Tibial nerve (tissue), 4 donors: ENCODE data around the gene GAL3ST2. TPM values are rescaled to one million over a fixed set of nuclear protein-coding genes. Genes with fewer than 3 reads are reported as not detected.
"Not testable (repeated sequence)": the region's sequence is repeated elsewhere in the genome, so short reads cannot be mapped to it uniquely, and the experiment has no call there.

Experiments used
- DNase-seq, 2 donors: peaks; one replicate each; pipeline ENCODE4 v3.0.0-alpha.2; 2019; ENCODE audit warnings: low spot score in 2 of 2
- H3K27ac ChIP-seq, 4 donors: fragments of 200-600 bp; sonication (generic) in 3 of 4; one replicate each; pipeline ENCODE4 v1.5.1; 2017 to 2019; ENCODE audit warnings: mild to moderate bottlenecking in 1 of 4
- H3K27me3 ChIP-seq, 2 donors: fragments of 200-600 bp; sonication (generic) in 1 of 2; one replicate each; pipeline versions ENCODE4 v1.5.1 to v1.6.0; 2017 to 2019
- H3K36me3 ChIP-seq, 3 donors: fragments of 200-600 bp; sonication (generic); one replicate each; pipeline ENCODE4 v1.5.1; 2018 to 2019
- H3K4me1 ChIP-seq, 4 donors: fragments of 200-600 bp; sonication (generic) in 3 of 4; one replicate each; pipeline ENCODE4 v1.5.1; 2017 to 2019
- H3K4me3 ChIP-seq, 4 donors: fragments of 200-600 bp; sonication (generic) in 3 of 4; one replicate each; pipeline ENCODE4 v1.5.1; 2017 to 2019; ENCODE audit warnings: mild to moderate bottlenecking in 1 of 4, moderate library complexity in 1 of 4
- H3K9me3 ChIP-seq, 4 donors: fragments of 200-600 bp; sonication (generic) in 3 of 4; one replicate each; pipeline ENCODE4 v1.5.1; 2017 to 2019
- EP300 ChIP-seq, 2 donors: sonication (generic); formaldehyde crosslinking; IDR thresholded peaks; one replicate each; pipeline ENCODE4 v1.6.1; 2017; ENCODE audit warnings: antibody characterized with exemption in 2 of 2, mild to moderate bottlenecking in 1 of 2
- POLR2A ChIP-seq, 2 donors: fragments of 450-650 bp; IDR thresholded peaks; one replicate each; pipeline ENCODE4 v1.6.1; 2017; ENCODE audit warnings: antibody characterized with exemption in 2 of 2, mild to moderate bottlenecking in 2 of 2, moderate library complexity in 2 of 2
- WGBS, 2 donors: methylation state at CpG; one replicate each; pipeline ENCODE4 v1.1.5; 2018; 5-methylcytosine and 5-hydroxymethylcytosine counted together
- total RNA-seq, 4 donors: library from RNA; depleted of rRNA; stranded (reverse); fragments of >200 nt; gene quantifications; one replicate each; pipeline ENCODE4 v1.1.0, GENCODE V29; 2016
- TF ChIP-seq, protein P1 (sequence below), 5 experiments: fragments of 200-600 bp in 3 of 5; fragments of 450-650 bp in 2 of 5; sonication (generic) in 3 of 5; IDR thresholded peaks; one replicate each; pipeline ENCODE4 v1.5.1; 2016 to 2019; ENCODE audit warnings: antibody characterized with exemption in 5 of 5, mild to moderate bottlenecking in 3 of 5, moderate library complexity in 2 of 5

The GAL3ST2 gene
- total RNA-seq, 4 donors from 2014 or later: 0.21 to 3.9 (median 0.30) TPM; not detected in 1

DNA sequence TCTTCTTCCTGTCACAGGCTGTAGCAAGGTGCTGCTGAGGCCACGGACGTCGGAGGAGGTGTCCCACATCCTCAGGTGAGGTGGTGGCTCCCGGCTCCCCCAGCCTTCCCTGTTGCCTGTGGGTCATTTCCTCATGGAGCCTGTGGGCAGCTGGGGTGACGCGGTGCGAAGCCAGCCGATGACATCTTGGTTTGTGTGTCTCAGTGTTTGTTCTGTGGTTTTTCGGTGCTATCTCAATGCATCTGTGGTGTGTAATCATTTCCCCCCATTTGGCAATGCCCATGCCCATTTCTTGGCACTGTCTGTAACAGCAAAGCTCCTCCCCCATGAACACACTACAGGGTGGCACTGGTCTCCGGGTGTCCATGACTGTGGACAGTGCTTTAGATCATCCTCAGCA lies 35.6 kb upstream of the GAL3ST2 start:
- peaks cover 0 to 5% (median under 1%) of the 10 kb centered on the region in 4 donors for H3K9me3 ChIP-seq
- H3K4me1 ChIP-seq: peaks cover 0 to 11% (median 0%) of the 10 kb centered on the region in 4 donors
- no peak for DNase-seq
- peaks cover 0 to 69% (median 3%) of the 10 kb centered on the region in 3 donors for H3K36me3 ChIP-seq
- no peak overlapping the region for H3K4me3 ChIP-seq
- H3K27me3 ChIP-seq: no peaks in the 10 kb centered on the region
- 79 to 84% methylated on average over 10 of the region's 10 CpGs for WGBS, 2 donors
- no peak overlapping the region for H3K27ac ChIP-seq
- TF ChIP-seq, protein P1, sequence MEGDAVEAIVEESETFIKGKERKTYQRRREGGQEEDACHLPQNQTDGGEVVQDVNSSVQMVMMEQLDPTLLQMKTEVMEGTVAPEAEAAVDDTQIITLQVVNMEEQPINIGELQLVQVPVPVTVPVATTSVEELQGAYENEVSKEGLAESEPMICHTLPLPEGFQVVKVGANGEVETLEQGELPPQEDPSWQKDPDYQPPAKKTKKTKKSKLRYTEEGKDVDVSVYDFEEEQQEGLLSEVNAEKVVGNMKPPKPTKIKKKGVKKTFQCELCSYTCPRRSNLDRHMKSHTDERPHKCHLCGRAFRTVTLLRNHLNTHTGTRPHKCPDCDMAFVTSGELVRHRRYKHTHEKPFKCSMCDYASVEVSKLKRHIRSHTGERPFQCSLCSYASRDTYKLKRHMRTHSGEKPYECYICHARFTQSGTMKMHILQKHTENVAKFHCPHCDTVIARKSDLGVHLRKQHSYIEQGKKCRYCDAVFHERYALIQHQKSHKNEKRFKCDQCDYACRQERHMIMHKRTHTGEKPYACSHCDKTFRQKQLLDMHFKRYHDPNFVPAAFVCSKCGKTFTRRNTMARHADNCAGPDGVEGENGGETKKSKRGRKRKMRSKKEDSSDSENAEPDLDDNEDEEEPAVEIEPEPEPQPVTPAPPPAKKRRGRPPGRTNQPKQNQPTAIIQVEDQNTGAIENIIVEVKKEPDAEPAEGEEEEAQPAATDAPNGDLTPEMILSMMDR (IDR thresholded peaks at IDR 0.05): no peak
- no peak for TF ChIP-seq POLR2A (IDR thresholded peaks at IDR 0.05)
- no peak for TF ChIP-seq EP300 (IDR thresholded peaks at IDR 0.05)

DNA sequence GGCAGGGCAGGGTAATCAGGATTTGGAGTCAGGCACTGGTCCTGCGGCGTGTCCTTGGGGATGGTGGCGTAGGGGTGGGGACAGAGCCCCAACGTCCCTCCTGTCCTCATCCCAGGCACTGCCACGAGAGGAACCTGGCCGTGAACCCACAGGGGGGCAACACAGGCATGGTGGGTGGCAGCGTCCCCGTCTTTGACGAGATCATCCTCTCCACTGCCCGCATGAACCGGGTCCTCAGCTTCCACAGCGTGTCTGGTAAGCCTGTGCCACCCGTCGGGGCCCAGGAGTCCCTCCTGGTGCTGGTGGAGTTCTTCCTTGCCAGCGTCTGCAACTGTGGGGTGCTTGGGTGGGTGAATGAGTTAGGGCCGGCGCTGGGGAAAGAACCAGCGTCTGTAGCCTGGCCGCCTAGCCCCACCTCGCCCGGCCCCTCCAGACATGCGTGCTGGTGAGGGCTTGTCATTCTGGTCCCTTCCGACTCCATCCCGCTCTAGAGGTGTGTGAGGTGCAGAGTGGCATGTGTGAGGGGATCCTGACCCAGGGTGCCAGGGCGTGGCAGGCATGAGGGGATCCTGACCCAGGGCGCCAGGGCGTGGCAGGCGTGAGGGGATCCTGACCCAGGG lies 34.2 kb upstream of the GAL3ST2 start:
- H3K4me3 ChIP-seq: no peak overlapping the region
- no peak overlapping the region for H3K27ac ChIP-seq
- H3K9me3 ChIP-seq: peaks cover 0 to 9% (median 2%) of the 10 kb centered on the region in 4 donors
- H3K4me1 ChIP-seq: peaks cover 0 to 8% (median 0%) of the 10 kb centered on the region in 4 donors
- peaks cover 0 to 83% (median 3%) of the 10 kb centered on the region in 3 donors for H3K36me3 ChIP-seq
- TF ChIP-seq, protein P1 (IDR thresholded peaks at IDR 0.05): no peak
- TF ChIP-seq EP300 (IDR thresholded peaks at IDR 0.05) (no peak), POLR2A (IDR thresholded peaks at IDR 0.05) (no peak)
- 95 to 96% methylated on average over 24 to 25 of the region's 28 CpGs for WGBS, 2 donors
- H3K27me3 ChIP-seq: no peaks in the 10 kb centered on the region
- no peak for DNase-seq

DNA sequence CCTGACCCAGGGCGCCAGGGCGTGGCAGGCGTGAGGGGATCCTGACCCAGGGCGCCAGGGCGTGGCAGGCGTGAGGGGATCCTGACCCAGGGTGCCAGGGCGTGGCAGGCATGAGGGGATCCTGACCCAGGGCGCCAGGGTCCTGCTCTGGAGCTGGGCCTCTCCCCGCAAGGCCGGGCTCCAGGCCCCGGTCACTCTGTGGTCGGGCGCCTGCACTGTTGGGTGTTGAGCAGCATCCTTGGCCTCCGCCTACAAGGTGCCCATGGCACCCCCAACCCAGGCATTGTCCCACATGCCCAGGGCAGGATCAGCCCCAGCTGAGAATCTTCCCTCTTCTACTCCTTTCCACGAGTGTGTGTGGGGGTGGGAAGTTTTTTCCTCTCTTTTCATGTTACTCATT lies 33.6 kb upstream of the GAL3ST2 start:
- DNase-seq, H3K27ac ChIP-seq, H3K27me3 ChIP-seq, H3K4me3 ChIP-seq, H3K4me1 ChIP-seq, H3K9me3 ChIP-seq: not testable (repeated sequence)
- 83 to 94% methylated on average over 5 to 6 of the region's 15 CpGs for WGBS, 2 donors
- H3K36me3 ChIP-seq: peaks cover 0 to 86% (median 3%) of the 10 kb centered on the region in 3 donors

DNA sequence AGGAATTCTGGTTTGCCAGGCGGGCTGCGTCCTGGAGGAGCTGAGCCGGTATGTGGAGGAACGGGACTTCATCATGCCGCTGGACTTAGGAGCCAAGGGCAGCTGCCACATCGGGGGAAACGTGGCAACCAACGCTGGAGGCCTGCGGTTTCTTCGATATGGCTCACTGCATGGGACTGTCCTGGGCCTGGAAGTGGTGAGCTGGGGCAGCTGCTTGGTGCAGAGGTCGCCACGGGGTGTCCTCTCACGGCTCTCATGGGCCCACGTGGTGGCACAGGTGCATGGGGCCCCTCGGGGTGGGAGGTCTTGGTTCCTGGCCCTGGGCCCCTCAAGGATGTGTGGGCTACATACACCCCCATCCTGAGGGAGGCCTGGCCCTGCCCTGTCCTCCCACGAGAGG lies 33.0 kb upstream of the GAL3ST2 start:
- no peak overlapping the region for H3K4me3 ChIP-seq
- peaks cover 0 to 3% (median 0%) of the 10 kb centered on the region in 4 donors for H3K4me1 ChIP-seq
- H3K9me3 ChIP-seq: peaks cover 0 to 9% (median 2%) of the 10 kb centered on the region in 4 donors
- DNase-seq: no peak
- WGBS, 2 donors: 91 to 96% methylated on average over 10 to 16 of the region's 16 CpGs
- no peaks in the 10 kb centered on the region for H3K27me3 ChIP-seq
- H3K27ac ChIP-seq: no peak overlapping the region
- H3K36me3 ChIP-seq: peaks cover 0 to 86% (median 3%) of the 10 kb centered on the region in 3 donors
- no peak for TF ChIP-seq EP300 (IDR thresholded peaks at IDR 0.05)
- TF ChIP-seq, protein P1 (IDR thresholded peaks at IDR 0.05): no peak
- no peak for TF ChIP-seq POLR2A (IDR thresholded peaks at IDR 0.05)

DNA sequence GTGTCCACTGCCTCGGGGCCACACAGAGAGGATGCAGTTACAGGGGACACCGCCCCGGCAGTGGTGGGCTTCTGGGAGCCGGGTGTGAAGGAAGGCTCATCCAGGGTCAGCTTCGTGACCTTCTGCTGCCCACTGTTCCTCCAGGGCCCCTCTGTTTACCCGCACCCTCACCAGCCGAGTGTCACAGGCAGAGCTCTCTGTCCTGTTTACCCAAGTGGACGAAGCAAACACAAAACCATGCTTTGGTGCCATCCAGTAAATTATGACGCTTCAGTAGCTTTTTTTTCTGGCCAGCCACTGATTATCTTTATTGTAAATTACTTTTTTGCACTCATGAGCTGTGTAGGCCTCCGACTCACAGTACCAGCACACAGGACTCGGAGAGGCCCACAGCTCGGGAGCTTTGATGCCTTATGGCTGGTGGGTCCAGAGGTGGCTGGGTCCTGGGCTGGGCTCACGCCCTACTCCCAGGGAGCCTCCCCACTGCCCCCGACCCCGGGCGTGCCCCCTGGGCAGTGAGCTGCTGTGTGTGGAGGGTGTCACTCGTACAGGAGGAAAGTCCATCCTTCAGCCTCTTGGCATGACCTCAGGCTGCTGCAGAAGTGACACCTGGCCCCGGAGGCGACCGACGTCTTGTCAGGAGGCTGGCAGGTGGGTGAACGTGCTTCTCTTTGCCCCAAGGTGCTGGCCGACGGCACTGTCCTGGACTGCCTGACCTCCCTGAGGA lies 32.4 kb upstream of the GAL3ST2 start:
- no peak for DNase-seq
- Histone ChIP-seq H3K36me3 (peaks cover 0 to 86% (median 3%) of the 10 kb centered on the region in 3 donors), H3K27me3 (no peaks in the 10 kb centered on the region), H3K9me3 (peaks cover 0 to 9% (median 2%) of the 10 kb centered on the region in 4 donors), H3K4me1 (peaks cover 0 to 3% (median 0%) of the 10 kb centered on the region in 4 donors), H3K4me3 (no peak overlapping the region), H3K27ac (no peak overlapping the region)
- TF ChIP-seq EP300 (IDR thresholded peaks at IDR 0.05) (no peak), POLR2A (IDR thresholded peaks at IDR 0.05) (no peak)
- TF ChIP-seq, protein P1 (IDR thresholded peaks at IDR 0.05): no peak
- 88 to 90% methylated on average over 16 to 23 of the region's 24 CpGs for WGBS, 2 donors
